Embryonic facial prominence (tissue), 1 donor: Measurements from ENCODE around the gene ZNHIT2.
"Not testable (repeated sequence)": the region's sequence is repeated elsewhere in the genome, so short reads cannot be mapped to it uniquely, and the experiment has no call there.

Experiments used
- DNase-seq: peaks from one replicate; pipeline ENCODE4 v3.0.0-alpha.2; 2016; ENCODE audit errors: extremely low spot score

ZNHIT2 gene

DNA sequence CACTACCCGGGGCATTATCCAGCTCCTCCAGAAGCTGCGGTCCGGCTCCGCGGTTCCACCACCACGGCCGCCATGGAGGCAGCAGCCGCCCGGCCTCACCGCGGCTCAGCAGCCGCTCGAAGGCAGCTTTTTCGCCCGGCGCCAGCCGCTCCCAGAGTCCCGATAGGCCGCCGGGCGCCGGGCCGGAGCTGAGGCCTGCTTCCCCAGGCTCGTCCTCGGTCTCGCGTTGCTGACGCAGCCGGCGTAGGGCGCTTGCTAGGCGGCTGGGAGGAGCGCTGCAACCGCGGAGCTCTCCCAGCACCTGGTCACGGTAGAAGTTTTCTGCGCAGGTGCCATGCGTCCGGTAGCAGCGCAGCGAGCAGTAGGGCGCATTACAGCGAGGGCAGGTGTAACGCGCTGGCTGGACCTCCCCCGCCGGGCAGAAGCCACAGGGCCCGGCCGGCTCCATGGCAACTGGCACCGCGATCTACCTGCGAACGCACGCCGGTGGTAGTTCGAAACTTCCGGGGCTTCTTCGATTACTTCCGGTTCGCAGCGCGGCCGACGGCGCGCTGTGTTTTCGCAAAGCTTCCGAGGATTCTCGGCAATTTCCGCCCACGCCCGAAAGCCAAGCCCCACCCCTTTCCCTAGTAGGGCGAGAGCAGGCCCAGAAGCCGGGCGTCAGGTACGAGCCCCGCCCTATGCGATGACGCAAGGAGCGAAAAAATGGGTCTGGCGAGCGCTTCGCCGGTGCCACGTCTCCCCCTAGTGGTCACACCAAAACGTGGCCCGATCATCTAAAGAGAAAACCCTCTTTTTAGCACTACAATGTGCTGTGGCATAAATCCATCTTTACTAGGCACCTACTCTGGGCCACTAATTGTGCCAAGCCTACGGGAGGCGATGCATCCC is at the start of gene ZNHIT2:
TSS of gene ZNHIT2 (minus strand) at position 496 of the 891 bp plus-strand sequence. CDS start at position 448, 48 bp downstream.
- DNase-seq: peak; percentile 97

GRCh38 chr11:65166893-65167292 is 49.4 kb upstream of the ZNHIT2 start:
- DNase-seq: no peak

DNA sequence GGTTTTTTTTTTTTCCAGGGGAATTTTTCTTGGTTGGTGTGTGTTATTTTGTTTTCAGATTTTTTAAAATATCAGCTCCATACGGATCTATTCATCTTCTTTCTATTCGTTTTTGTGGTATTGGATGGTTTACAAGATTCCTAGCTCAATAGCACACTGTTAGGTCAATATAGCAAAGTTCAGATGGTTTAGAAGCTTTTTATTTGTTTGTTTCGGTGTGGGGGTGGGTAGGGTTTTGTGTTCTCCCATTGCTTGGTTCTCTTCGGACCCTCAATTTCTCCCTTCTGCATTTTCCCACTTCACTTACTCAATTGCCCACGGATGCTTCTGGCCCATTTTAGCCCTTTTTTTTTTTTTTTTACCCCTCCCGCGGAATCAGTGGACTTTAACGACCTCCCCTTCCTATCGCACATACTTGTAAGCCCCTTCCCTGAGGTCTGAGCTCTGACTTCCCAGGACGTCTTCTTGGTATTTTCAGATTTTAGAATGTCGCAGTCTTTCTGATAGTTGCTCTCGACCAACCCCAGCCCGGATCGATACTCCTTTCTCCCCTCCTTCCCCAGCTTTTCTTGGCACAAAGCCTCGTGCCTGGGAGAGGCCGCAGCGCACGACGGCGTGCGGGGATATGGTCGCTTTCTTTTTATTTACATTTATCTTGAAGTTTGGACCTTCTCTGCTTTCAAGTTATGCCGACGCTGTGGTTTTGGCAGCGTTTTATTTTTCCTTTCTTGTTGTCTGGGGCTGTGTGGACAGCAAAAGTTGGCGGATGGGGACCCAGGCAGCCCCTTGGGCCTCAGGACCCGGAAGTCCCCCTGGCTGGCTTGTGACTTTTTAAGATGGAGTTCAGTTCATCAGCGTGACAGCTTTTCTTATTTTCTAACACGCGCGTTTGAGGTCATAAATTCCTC is 48.2 kb upstream of the ZNHIT2 start:
- DNase-seq: no peak

DNA sequence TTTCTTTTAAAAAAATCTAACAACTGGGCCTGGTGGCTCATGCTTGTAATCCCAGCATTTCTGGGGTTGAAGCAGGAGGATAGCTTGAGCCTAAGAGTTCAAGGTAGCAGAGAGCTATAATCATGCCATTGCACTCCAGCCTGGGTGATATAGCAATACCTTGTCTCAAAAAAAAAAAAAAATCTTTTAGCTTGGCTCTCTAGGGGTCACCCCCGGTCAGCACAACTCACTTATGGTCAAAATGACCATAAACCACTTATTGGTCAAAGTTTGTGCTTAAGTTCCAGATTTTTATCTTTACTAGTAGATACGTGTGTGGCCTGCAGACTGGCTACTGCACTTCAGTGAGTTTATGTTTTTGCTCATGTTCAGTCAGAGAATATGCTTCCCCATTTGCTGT is 46.2 kb upstream of the ZNHIT2 start:
- DNase-seq: no peak

- DNase-seq: no peak
Observed at GRCh38 chr11:65160643-65161042, 43.1 kb upstream of the ZNHIT2 start.

DNA sequence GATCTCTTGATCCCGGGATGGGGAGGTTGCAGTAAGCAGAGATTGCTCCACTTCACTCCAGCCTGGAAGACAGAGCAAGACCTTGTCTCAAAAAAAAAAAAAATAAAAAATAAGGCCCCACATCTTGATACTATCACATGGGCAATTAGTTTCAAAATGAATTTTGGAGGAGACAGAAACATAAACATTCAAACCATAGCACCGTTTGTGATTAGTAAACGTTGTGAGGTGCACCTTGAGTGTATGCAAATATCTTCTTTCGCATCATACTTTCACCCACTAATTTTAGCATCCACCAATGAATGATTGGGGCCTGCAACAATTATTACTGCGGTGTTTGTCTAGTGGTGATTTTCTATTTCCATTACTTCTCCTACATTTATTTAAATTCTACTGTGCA is 41.5 kb upstream of the ZNHIT2 start:
- no peak for DNase-seq

- DNase-seq: no peak
Observed at GRCh38 chr11:65157336-65157735, 39.8 kb upstream of the ZNHIT2 start.

- no peak for DNase-seq
Observed at GRCh38 chr11:65156926-65157325, 39.4 kb upstream of the ZNHIT2 start.

- no peak for DNase-seq
Observed at GRCh38 chr11:65156256-65156655, 38.8 kb upstream of the ZNHIT2 start.

DNA sequence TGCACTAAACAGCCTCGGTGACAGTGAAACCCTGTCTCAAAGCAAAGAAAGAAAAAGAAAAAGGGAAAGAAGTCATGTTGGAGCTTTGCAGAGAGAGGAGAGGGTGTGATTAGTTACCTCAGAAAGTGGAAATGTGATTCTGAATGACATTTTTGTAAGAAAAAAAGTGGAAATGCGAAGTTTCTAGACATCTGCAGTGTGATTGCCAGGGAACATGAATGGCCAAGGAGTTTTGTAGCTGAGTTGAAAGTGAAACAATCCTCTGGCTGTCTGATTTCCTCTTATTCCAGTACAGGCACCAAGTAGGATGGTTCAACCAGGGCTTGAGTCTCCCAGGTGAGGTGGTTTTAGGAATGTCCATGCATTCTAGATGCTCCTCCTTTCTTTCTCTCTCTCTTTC is 34.6 kb upstream of the ZNHIT2 start:
- DNase-seq: no peak

GRCh38 chr11:65151331-65151899 is 33.9 kb upstream of the ZNHIT2 start:
- DNase-seq: no peak

- no peak for DNase-seq
Observed at GRCh38 chr11:65150509-65151299, 33.2 kb upstream of the ZNHIT2 start.

DNA sequence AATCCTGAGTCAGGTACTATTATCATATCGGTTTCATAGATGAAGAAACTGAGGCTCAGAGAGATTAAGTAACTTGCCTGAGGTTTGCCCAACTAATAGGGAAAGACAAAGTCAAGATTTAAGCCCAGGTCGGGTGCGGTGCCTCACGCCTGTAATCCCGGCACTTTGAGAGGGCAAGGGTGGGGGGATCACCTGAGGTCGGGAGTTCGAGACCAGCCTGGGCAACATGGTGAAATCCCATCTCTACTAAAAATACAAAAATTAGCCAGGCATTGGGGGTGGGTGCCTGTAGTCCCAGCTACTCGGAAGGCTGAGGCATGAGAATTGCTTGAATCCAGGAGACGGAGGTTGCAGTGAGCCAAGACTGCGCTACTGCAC is 32.6 kb upstream of the ZNHIT2 start:
- not testable (repeated sequence) for DNase-seq

DNA sequence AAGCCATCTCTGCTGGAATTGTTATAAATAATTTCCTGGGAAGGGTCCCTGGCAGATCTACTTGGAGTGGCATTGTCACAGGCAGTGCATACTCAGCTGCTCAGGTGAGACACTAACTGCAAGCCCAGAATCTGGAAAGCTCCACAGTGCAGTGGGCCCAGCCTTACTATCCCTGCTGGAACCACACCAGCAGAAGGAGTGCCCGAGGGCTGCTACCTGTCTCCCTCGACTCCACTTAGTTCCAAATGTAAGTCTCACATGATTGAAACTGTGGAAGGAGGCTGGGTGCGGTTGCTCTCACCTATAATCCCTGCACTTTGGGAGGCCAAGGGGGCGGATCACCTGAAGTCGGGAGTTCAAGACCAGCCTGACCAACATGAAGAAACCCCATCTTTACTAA is 31.2 kb upstream of the ZNHIT2 start:
- no peak for DNase-seq

- DNase-seq: no peak
Observed at GRCh38 chr11:65147352-65148075, 30.0 kb upstream of the ZNHIT2 start.

DNA sequence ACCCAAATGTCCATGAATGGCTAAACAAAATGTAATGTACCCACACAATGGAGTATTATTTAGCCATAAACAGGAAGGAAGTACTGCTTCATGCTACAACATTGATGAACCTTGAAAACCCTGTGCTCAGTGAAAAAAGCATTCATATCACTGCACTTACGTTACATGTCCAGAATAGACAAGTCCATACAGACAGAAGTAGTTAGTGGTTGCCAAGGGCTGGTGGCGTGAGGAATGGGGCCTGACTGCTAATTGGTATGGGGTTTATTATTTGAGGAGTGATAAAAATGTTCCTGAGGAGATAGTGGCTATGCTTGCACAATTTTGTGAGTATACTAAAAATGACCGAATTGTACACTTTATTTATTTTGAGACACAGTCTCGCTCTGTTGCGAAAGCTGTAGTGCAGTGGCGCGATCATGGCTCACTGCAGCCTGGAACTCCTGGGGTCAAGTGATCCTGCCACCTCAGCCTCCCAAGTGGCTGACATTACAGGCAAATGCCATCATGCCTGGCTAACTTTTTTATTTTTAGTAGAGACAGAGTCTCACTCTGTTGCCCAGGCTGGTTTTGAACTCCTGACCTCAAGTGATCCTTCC is 24.5 kb upstream of the ZNHIT2 start:
- DNase-seq: no peak

- no peak for DNase-seq
Observed at GRCh38 chr11:65136515-65137096, 19.1 kb upstream of the ZNHIT2 start.

DNA sequence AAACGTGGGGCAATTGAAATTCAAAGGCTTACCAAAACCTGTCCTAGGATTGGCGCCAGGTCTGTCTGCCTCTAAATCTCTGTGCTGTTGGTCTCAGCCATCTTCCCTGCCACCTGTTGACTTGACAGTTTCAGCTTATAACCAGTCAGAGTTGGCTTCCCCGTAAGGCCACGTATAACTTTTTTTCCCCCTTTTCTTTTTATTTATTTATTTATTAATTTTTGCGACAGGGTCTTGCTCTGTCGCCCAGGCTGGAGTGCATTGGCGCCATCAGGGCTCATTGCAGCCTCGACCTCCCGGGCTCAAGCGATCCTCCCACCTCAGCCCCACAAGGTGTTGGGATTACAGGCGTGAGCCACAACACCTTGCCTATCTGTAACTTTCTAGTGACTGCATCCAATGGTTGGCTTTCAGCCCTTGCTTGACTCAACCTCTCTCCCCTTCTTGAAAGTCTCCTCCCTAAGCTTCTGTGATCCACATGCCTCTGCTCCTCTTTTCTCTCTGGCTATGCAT is 18.2 kb upstream of the ZNHIT2 start:
- DNase-seq: no peak

DNA sequence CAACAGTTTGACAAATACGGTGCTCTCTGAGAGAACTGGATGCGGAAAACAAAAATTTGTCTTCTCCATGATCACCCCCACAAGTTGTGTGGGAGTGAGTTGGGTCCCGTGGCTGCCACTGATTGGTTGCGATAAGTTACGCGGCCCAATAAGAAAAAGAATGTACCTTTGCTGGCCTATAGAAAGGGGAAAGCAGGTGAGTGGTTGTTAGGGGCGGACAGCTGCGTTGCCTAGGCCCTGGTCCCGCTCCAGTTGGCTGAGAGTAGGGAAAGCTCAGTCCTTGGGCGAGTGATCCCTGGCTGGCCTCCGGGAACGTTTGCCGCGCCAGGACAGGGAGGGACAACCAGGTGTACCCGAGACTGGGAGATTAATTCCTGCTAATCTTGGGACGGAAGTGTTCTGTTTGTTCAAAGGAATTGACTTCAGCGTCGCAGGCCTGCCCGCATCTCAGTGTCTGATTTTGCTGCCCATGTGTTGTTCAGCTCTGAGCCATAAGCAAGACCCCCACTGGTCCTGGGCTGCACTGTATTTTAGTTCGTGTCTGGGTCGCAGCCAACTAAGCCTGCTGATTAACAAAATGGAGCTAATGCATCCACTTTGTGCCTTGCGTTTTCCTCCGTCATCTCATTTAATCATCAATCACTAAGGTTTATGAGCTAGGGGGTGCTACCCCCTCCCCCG is 17.6 kb upstream of the ZNHIT2 start:
- DNase-seq: peak; percentile 92
